ENCODE measurements around the gene SLC15A4. TPM values are rescaled to one million over a fixed set of nuclear protein-coding genes. Genes with fewer than 3 reads are reported as not detected.

The SLC15A4 gene
- total and polyA plus RNA-seq, 4 donors, result 7.3 to 25.3 (median 14.9) TPM

DNA sequence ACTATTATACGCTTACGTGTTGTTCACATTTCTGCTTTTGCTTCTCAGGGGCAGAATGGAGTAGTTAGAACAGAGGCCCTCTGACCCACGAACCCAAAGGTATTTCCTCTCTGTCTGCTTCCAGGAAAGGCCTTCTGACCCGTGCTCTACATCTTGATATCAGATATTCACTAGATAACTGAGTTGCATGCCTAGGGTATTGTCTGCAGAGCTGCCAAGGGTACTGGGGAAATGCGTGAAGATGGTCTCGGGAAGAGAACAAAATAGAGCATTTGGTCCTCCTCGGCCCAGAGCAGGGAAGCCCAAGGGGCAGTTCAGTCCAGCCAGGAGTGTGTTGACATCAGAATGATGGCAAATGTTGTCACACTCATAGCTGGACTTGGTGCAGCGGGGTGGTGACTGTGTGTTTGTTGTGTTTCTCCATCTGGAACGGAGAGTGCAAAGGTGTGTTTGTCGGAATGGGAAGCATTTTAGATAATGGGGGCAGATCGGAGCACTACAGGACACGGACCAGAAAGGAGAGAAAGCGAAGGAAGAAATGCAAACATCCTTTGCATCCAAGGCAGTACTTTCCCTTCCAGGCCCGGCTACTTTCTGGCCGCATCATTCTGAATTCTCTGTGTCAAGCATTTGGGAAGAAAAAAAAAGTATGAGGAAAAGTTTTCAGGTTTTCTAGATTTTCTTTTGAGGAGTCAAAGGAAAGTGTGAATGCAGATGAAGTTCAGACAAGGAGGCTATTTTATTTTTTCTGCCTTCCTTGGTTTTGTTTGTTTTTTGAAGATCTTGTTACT is 37.7 kb upstream of the SLC15A4 start:
- Histone ChIP-seq H3K4me3 (ENCODE audit: low read depth in 1 of 3, low read length in 3 of 3) (no peak overlapping the region), H3K27me3 (ENCODE audit: control insufficient read depth in 4 of 4, insufficient read depth in 4 of 4, low read length in 3 of 4) (no peaks in the 10 kb centered on the region), H3K9ac (ENCODE audit: low read depth in 1 of 2, low read length in 2 of 2) (peak overlapping the region; percentile 78 to 93), H3K36me3 (ENCODE audit: control insufficient read depth in 4 of 4, insufficient read depth in 3 of 4, low read depth in 1 of 4, low read length in 3 of 4) (no peaks in the 10 kb centered on the region), H3K4me1 (ENCODE audit: control insufficient read depth in 4 of 4, insufficient read depth in 4 of 4, low read length in 3 of 4) (peaks cover 2 to 39% (median 14%) of the 10 kb centered on the region in 4 donors), H3K9me3 (ENCODE audit: control insufficient read depth in 4 of 4, low read length in 3 of 4) (no peaks in the 10 kb centered on the region), H3K27ac (ENCODE audit: low read depth in 1 of 2, low read length in 2 of 2) (peak overlapping the region; percentile 91 to 92)
- DNase-seq (ENCODE audit: low spot score), result peak; percentile 51
- WGBS, result 31% methylated on average over 15 of the region's 15 CpGs
- TF ChIP-seq EGR1 (IDR thresholded peaks at IDR 0.05; ENCODE audit: low read depth in 2 of 2) (peak in 1 of 2 donors; percentile 58), NR2F2 (IDR thresholded peaks at IDR 0.05) (no peak), RXRA (IDR thresholded peaks at IDR 0.05) (peak; percentile 94 to 96), HNF4A (conservative IDR thresholded peaks at IDR 0.05) (peak; percentile 97 to 98), YY1 (IDR thresholded peaks at IDR 0.05) (peak; percentile 96), SP1 (IDR thresholded peaks at IDR 0.05) (peak; percentile 97), HNF4G (IDR thresholded peaks at IDR 0.05) (peak; percentile 92), JUND (IDR thresholded peaks at IDR 0.05) (peak; percentile 73 to 80), FOXA1 (IDR thresholded peaks at IDR 0.05) (peak; percentile 83), FOXA2 (IDR thresholded peaks at IDR 0.05) (peak; percentile 79), TAF1 (conservative IDR thresholded peaks at IDR 0.05) (no peak), RAD21 (IDR thresholded peaks at IDR 0.05) (peak; percentile 57 to 64), GABPA (IDR thresholded peaks at IDR 0.05 in 1 of 2, conservative IDR thresholded peaks at IDR 0.05 in 1 of 2) (no peak)
- TF ChIP-seq, protein P1, sequence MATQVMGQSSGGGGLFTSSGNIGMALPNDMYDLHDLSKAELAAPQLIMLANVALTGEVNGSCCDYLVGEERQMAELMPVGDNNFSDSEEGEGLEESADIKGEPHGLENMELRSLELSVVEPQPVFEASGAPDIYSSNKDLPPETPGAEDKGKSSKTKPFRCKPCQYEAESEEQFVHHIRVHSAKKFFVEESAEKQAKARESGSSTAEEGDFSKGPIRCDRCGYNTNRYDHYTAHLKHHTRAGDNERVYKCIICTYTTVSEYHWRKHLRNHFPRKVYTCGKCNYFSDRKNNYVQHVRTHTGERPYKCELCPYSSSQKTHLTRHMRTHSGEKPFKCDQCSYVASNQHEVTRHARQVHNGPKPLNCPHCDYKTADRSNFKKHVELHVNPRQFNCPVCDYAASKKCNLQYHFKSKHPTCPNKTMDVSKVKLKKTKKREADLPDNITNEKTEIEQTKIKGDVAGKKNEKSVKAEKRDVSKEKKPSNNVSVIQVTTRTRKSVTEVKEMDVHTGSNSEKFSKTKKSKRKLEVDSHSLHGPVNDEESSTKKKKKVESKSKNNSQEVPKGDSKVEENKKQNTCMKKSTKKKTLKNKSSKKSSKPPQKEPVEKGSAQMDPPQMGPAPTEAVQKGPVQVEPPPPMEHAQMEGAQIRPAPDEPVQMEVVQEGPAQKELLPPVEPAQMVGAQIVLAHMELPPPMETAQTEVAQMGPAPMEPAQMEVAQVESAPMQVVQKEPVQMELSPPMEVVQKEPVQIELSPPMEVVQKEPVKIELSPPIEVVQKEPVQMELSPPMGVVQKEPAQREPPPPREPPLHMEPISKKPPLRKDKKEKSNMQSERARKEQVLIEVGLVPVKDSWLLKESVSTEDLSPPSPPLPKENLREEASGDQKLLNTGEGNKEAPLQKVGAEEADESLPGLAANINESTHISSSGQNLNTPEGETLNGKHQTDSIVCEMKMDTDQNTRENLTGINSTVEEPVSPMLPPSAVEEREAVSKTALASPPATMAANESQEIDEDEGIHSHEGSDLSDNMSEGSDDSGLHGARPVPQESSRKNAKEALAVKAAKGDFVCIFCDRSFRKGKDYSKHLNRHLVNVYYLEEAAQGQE (IDR thresholded peaks at IDR 0.05), result peak; percentile 87
- TF ChIP-seq, protein P2, sequence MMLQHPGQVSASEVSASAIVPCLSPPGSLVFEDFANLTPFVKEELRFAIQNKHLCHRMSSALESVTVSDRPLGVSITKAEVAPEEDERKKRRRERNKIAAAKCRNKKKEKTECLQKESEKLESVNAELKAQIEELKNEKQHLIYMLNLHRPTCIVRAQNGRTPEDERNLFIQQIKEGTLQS (IDR thresholded peaks at IDR 0.05), result peak; percentile 85
- TF ChIP-seq, protein P3, sequence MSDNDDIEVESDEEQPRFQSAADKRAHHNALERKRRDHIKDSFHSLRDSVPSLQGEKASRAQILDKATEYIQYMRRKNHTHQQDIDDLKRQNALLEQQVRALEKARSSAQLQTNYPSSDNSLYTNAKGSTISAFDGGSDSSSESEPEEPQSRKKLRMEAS (IDR thresholded peaks at IDR 0.05), result peak; percentile 73
- TF ChIP-seq, protein P4, sequence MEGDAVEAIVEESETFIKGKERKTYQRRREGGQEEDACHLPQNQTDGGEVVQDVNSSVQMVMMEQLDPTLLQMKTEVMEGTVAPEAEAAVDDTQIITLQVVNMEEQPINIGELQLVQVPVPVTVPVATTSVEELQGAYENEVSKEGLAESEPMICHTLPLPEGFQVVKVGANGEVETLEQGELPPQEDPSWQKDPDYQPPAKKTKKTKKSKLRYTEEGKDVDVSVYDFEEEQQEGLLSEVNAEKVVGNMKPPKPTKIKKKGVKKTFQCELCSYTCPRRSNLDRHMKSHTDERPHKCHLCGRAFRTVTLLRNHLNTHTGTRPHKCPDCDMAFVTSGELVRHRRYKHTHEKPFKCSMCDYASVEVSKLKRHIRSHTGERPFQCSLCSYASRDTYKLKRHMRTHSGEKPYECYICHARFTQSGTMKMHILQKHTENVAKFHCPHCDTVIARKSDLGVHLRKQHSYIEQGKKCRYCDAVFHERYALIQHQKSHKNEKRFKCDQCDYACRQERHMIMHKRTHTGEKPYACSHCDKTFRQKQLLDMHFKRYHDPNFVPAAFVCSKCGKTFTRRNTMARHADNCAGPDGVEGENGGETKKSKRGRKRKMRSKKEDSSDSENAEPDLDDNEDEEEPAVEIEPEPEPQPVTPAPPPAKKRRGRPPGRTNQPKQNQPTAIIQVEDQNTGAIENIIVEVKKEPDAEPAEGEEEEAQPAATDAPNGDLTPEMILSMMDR (IDR thresholded peaks at IDR 0.05; ENCODE audit: low read depth, low read length, missing input control), result no peak
- TF ChIP-seq, protein P5, sequence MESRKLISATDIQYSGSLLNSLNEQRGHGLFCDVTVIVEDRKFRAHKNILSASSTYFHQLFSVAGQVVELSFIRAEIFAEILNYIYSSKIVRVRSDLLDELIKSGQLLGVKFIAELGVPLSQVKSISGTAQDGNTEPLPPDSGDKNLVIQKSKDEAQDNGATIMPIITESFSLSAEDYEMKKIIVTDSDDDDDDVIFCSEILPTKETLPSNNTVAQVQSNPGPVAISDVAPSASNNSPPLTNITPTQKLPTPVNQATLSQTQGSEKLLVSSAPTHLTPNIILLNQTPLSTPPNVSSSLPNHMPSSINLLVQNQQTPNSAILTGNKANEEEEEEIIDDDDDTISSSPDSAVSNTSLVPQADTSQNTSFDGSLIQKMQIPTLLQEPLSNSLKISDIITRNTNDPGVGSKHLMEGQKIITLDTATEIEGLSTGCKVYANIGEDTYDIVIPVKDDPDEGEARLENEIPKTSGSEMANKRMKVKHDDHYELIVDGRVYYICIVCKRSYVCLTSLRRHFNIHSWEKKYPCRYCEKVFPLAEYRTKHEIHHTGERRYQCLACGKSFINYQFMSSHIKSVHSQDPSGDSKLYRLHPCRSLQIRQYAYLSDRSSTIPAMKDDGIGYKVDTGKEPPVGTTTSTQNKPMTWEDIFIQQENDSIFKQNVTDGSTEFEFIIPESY (IDR thresholded peaks at IDR 0.05), result peak; percentile 84

Measured in liver (tissue), 9 donors.